ENCODE data around the gene FGF23.

DNA sequence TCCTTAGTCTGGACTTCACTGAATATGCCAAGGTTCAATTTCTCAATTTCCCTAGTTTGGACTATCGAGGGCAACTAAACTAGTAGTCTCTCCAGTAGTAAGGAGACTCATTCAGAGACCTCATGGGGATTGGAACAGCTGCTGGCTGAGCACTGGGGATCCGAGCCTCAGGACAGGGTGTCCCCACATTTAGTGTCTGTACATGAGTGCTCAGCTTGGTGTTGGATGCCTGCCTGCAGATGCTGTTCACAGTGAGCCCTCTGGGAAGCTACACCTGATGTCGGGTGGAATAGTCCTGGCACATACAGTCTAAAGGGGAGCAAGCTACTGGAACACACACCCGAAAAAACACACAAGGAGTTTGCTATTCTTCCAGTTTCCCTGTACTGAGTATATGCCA, 820 bp upstream of the FGF23 start:
- TF ChIP-seq, protein P1, sequence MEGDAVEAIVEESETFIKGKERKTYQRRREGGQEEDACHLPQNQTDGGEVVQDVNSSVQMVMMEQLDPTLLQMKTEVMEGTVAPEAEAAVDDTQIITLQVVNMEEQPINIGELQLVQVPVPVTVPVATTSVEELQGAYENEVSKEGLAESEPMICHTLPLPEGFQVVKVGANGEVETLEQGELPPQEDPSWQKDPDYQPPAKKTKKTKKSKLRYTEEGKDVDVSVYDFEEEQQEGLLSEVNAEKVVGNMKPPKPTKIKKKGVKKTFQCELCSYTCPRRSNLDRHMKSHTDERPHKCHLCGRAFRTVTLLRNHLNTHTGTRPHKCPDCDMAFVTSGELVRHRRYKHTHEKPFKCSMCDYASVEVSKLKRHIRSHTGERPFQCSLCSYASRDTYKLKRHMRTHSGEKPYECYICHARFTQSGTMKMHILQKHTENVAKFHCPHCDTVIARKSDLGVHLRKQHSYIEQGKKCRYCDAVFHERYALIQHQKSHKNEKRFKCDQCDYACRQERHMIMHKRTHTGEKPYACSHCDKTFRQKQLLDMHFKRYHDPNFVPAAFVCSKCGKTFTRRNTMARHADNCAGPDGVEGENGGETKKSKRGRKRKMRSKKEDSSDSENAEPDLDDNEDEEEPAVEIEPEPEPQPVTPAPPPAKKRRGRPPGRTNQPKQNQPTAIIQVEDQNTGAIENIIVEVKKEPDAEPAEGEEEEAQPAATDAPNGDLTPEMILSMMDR (IDR thresholded peaks at IDR 0.05; ENCODE audit: poor library complexity, severe bottlenecking): no peak
- no peak for TF ChIP-seq REST (IDR thresholded peaks at IDR 0.05; ENCODE audit: borderline replicate concordance)
- no peak for TF ChIP-seq POLR2AphosphoS5 (IDR thresholded peaks at IDR 0.05)
- TF ChIP-seq EP300 (conservative IDR thresholded peaks at IDR 0.05; ENCODE audit: poor library complexity, severe bottlenecking): no peak
- no peak for TF ChIP-seq RAD21 (conservative IDR thresholded peaks at IDR 0.05)
- no peak for TF ChIP-seq EZH2 (IDR thresholded peaks at IDR 0.05; ENCODE audit: borderline replicate concordance, insufficient read depth, low read length, poor library complexity, severe bottlenecking)
- TF ChIP-seq TAF1 (IDR thresholded peaks at IDR 0.05; ENCODE audit: low read depth): no peak
- no peak for TF ChIP-seq MXI1 (conservative IDR thresholded peaks at IDR 0.05; ENCODE audit: poor library complexity, severe bottlenecking)
- no peak for TF ChIP-seq SMC3 (conservative IDR thresholded peaks at IDR 0.05; ENCODE audit: poor library complexity)

All from neural cell (in vitro differentiated cells).